Prostate gland (tissue), 2 donors: ENCODE results near the gene DBN1.

Experiments used
- POLR2A ChIP-seq: fragments of 450-650 bp; IDR thresholded peaks from one replicate; pipeline ENCODE4 v1.6.1; 2016; ENCODE audit warnings: antibody characterized with exemption, mild to moderate bottlenecking
- POLR2AphosphoS5 ChIP-seq: sonication (generic); formaldehyde crosslinking; IDR thresholded peaks from one replicate; pipeline ENCODE4 v1.6.1; 2017; ENCODE audit warnings: antibody characterized with exemption
- TF ChIP-seq, protein P1 (sequence below), 4 experiments: fragments of 200-600 bp in 2 of 4; fragments of 450-650 bp in 2 of 4; sonication (generic) in 2 of 4; IDR thresholded peaks; 1 replicate in 3 of 4; 2 replicates in 1 of 4; pipeline ENCODE4 v1.5.1; 2016 to 2019; ENCODE audit warnings: antibody characterized with exemption in 4 of 4, mild to moderate bottlenecking in 2 of 4, moderate library complexity in 2 of 4

DNA sequence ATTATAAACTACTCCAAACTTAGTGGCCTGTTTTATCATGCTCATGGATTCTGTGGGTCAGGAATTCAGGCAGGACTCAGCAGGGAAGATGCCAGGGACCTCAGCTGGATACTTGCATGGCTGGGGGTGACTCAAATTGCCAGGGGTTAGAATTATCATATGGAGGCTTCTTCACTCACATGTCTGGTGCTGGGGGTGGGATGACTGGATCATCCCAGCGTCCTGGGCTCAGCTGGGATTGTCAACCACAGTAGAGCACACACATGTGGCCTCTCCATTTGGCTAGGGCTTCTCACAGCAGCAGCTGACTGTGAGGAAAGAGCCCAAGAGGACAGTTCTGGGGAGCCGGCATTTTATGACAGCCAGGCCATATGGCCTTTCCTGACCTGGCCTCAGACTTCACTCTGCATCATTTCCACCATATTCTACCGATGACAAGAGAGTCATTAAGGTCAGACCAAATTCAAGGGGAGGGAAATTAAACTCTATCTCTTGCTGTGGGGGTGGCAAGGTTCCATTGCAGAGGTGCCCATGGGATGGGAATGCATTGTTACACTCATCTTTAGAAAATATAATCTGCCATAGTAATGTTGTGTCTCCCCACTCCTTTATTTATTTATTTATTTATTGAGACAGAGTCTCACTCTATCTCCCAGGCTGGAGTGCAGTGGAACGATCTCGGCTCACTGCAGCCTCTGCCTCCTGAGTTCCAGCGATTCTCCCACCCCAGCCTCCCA lies 52.2 kb downstream of the DBN1 start:
- TF ChIP-seq, protein P1, sequence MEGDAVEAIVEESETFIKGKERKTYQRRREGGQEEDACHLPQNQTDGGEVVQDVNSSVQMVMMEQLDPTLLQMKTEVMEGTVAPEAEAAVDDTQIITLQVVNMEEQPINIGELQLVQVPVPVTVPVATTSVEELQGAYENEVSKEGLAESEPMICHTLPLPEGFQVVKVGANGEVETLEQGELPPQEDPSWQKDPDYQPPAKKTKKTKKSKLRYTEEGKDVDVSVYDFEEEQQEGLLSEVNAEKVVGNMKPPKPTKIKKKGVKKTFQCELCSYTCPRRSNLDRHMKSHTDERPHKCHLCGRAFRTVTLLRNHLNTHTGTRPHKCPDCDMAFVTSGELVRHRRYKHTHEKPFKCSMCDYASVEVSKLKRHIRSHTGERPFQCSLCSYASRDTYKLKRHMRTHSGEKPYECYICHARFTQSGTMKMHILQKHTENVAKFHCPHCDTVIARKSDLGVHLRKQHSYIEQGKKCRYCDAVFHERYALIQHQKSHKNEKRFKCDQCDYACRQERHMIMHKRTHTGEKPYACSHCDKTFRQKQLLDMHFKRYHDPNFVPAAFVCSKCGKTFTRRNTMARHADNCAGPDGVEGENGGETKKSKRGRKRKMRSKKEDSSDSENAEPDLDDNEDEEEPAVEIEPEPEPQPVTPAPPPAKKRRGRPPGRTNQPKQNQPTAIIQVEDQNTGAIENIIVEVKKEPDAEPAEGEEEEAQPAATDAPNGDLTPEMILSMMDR (IDR thresholded peaks at IDR 0.05) = no peak
- TF ChIP-seq POLR2A (no peak), POLR2AphosphoS5 (no peak)
